ENCODE results near the gene ZNF853. TPM values are rescaled to one million over a fixed set of nuclear protein-coding genes. Genes with fewer than 3 reads are reported as not detected.

ZNF853 gene
- total and polyA plus RNA-seq, 2 of the 8 experiments (the other 6 are each of a cell fraction or from before 2014, with no cell fraction given): 4.3 to 5.7 TPM

DNA sequence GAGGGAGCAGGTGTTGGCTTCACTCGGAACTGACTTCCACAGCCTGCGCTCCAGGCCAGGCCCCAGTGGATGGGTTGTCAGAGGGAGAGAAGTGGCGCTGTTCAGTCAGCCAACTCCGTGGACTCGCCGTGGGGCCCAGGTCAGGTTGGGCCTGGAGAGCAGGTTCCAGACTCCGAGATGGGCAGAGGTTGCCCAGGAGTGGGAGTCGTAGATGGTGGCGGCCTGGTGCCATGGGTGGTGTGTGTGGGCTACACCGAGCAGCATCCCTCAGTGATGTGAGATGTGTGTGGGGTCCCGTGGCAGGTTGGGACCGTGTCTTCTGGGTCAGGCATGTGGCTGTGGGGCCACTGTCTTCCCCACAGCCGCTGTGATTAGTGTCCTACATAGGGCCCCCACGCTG lies 32.1 kb downstream of the ZNF853 start:
- H3K56ac ChIP-seq (replicated peaks; ENCODE audit: insufficient read length, low read depth, low read length): no peak overlapping the region
- no peaks in the 10 kb centered on the region for H3K23me2 ChIP-seq (ENCODE audit: low read depth, low read length)
- no peak overlapping the region for H4K5ac ChIP-seq (ENCODE audit: insufficient read length, low read depth, low read length)
- no peak overlapping the region for H4K8ac ChIP-seq (ENCODE audit: extremely low read depth, insufficient read depth, low read length)
- DNase-seq (ENCODE audit: low read depth in 1 of 2, low spot score in 2 of 2): no peak
- no peaks in the 10 kb centered on the region; the same call in 1 of the 2 replicates for H3K79me1 ChIP-seq (ENCODE audit: low read depth, low read length)
- H3K27me3 ChIP-seq (replicated peaks in 1 of 4; ENCODE audit: control insufficient read depth in 3 of 4, extremely low read depth in 1 of 4, insufficient read depth in 3 of 4, low read length in 3 of 4): no peaks in the 10 kb centered on the region; a peak in 1 of 7 replicates
- CTCF ChIA-PET (ENCODE audit: partially characterized antibody): interaction anchor here (0.6 kb wide), 1 partner anchor 1648 kb away, joined by 3 read pairs; no protein-coding TSS in a partner anchor
- H2BK12ac ChIP-seq (ENCODE audit: low read depth, low read length): no peak overlapping the region
- no peak overlapping the region for H3K27ac ChIP-seq (ENCODE audit: low read depth, low read length)
- peaks cover 0 to 2% of the 10 kb centered on the region in 2 experiments for H4K20me1 ChIP-seq (replicated peaks in 1 of 2; ENCODE audit: control insufficient read depth in 1 of 2, insufficient read depth in 2 of 2, low read length in 2 of 2)
- no peak overlapping the region for H4K91ac ChIP-seq (replicated peaks; ENCODE audit: insufficient read length, low read length)
- no peaks in the 10 kb centered on the region; a peak in 1 of 7 replicates for H3K4me1 ChIP-seq (replicated peaks in 1 of 4; ENCODE audit: control insufficient read depth in 3 of 4, insufficient read depth in 4 of 4, low read length in 3 of 4)
- no peak overlapping the region for H3K9ac ChIP-seq (replicated peaks in 1 of 4; ENCODE audit: extremely low read depth in 1 of 4, low read depth in 3 of 4, low read length in 3 of 4)
- H2AFZ ChIP-seq (ENCODE audit: low read length): no peak overlapping the region
- no peak overlapping the region for H2AK5ac ChIP-seq (ENCODE audit: low read depth, low read length)
- H3K14ac ChIP-seq (ENCODE audit: insufficient read length): no peak overlapping the region
- peaks cover 0 to 18% (median 4%) of the 10 kb centered on the region in 4 experiments; a peak in 5 of 8 replicates for H3K36me3 ChIP-seq (ENCODE audit: control insufficient read depth in 2 of 4, insufficient read depth in 4 of 4, low read length in 3 of 4)
- no peaks in the 10 kb centered on the region; a peak in 1 of 4 replicates for H3K9me3 ChIP-seq (ENCODE audit: insufficient read depth in 2 of 2, low read depth in 1 of 2, low read length in 1 of 2)
- POLR2A ChIA-PET (ENCODE audit: partially characterized antibody): no interaction called here
- H2BK15ac ChIP-seq (ENCODE audit: low read length): no peak overlapping the region
- H3K4ac ChIP-seq (replicated peaks; ENCODE audit: insufficient read length, low read depth, low read length): no peak overlapping the region
- no peak overlapping the region for H3K4me2 ChIP-seq (ENCODE audit: insufficient read depth in 1 of 2, low read depth in 2 of 2, low read length in 2 of 2)
- no peak overlapping the region for H3K23ac ChIP-seq (ENCODE audit: insufficient read length)
- no peak for FAIRE-seq
- no peaks in the 10 kb centered on the region for H3K79me2 ChIP-seq (ENCODE audit: control insufficient read depth in 1 of 2, insufficient read depth in 2 of 2, low read length in 2 of 2)
- WGBS, 2 experiments (ENCODE audit: extremely low coverage in 1 of 2, insufficient coverage in 1 of 2, insufficient read length in 1 of 2, insufficient replicate concordance in 2 of 2, low coverage in 1 of 2, low lambda C conversion rate in 2 of 2, missing lambda C conversion rate in 1 of 2): 89% methylated on average over 14 of the region's 14 CpGs; no CpG with 5 or more reads in 1 of the 2 experiments
- no peak for TF ChIP-seq CHD2 (IDR thresholded peaks at IDR 0.05; ENCODE audit: low read length)
- TF ChIP-seq, protein P1, sequence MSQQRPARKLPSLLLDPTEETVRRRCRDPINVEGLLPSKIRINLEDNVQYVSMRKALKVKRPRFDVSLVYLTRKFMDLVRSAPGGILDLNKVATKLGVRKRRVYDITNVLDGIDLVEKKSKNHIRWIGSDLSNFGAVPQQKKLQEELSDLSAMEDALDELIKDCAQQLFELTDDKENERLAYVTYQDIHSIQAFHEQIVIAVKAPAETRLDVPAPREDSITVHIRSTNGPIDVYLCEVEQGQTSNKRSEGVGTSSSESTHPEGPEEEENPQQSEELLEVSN (IDR thresholded peaks at IDR 0.05): no peak
- TF ChIP-seq RAD21 (IDR thresholded peaks at IDR 0.05 in 1 of 2, conservative IDR thresholded peaks at IDR 0.05 in 1 of 2; ENCODE audit: low read depth in 2 of 2, low read length in 2 of 2): no peak
- TF ChIP-seq GABPA (IDR thresholded peaks at IDR 0.05; ENCODE audit: borderline replicate concordance, insufficient read depth, low read length): no peak
- TF ChIP-seq EZH2 (IDR thresholded peaks at IDR 0.05; ENCODE audit: low read depth, low read length, severe bottlenecking): no peak
- no peak for TF ChIP-seq USF2 (IDR thresholded peaks at IDR 0.05; ENCODE audit: low read length)
- no peak for TF ChIP-seq TEAD4 (IDR thresholded peaks at IDR 0.05; ENCODE audit: low read depth, low read length)
- no peak for TF ChIP-seq POLR2AphosphoS5 (IDR thresholded peaks at IDR 0.05; ENCODE audit: low read depth, low read length)
- H2BK20ac ChIP-seq (ENCODE audit: low read length): no peak overlapping the region
- no peak overlapping the region for H2BK120ac ChIP-seq (replicated peaks; ENCODE audit: low read depth, low read length)
- H3K4me3 ChIP-seq (ENCODE audit: extremely low read depth in 1 of 4, insufficient read depth in 2 of 4, low read depth in 3 of 4, low read length in 4 of 4): no peak overlapping the region
- no peak overlapping the region for H2BK5ac ChIP-seq (ENCODE audit: low read depth, low read length)
- no peak overlapping the region for H3K18ac ChIP-seq (ENCODE audit: extremely low read depth, low read length)
